ENCODE data around the gene INTS15. TPM values are rescaled to one million over a fixed set of nuclear protein-coding genes. Genes with fewer than 3 reads are reported as not detected.

The INTS15 gene
- total RNA-seq, 1 donor from 2014 or later = 33.2 TPM

Other genes with a start within 250 kb of the INTS15 start
- gene FAM220A, start 241.1 kb upstream of the INTS15 start, total RNA-seq = 15.7 TPM
- 257 TPM for gene RAC1, start 215.5 kb upstream of the INTS15 start, total RNA-seq
- gene DAGLB, start 142.1 kb upstream of the INTS15 start, total RNA-seq = 40.6 TPM
- gene KDELR2, start 105.9 kb upstream of the INTS15 start, total RNA-seq = 105 TPM
- 0.41 TPM for gene GRID2IP, start 38.6 kb upstream of the INTS15 start, total RNA-seq
- 41.8 TPM for gene ZDHHC4, start 12.6 kb upstream of the INTS15 start, total RNA-seq
- 4.4 TPM for gene ZNF853, start 25.6 kb downstream of the INTS15 start, total RNA-seq
- gene ZNF316, start 47.3 kb downstream of the INTS15 start, total RNA-seq = 43.2 TPM
- gene ZNF12, start 116.9 kb downstream of the INTS15 start, total RNA-seq = 23.4 TPM
- gene RSPH10B2, start 164.1 kb downstream of the INTS15 start, total RNA-seq = 4.8 TPM
- 62.7 TPM for gene CCZ1B, start 236.3 kb downstream of the INTS15 start, total RNA-seq

Data from lower lobe of right lung (tissue), 1 donor.